ENCODE data around the gene RHOD. TPM values are rescaled to one million over a fixed set of nuclear protein-coding genes. Genes with fewer than 3 reads are reported as not detected.

RHOD gene
- total RNA-seq, 1 donor from 2014 or later, result 49.5 TPM

DNA sequence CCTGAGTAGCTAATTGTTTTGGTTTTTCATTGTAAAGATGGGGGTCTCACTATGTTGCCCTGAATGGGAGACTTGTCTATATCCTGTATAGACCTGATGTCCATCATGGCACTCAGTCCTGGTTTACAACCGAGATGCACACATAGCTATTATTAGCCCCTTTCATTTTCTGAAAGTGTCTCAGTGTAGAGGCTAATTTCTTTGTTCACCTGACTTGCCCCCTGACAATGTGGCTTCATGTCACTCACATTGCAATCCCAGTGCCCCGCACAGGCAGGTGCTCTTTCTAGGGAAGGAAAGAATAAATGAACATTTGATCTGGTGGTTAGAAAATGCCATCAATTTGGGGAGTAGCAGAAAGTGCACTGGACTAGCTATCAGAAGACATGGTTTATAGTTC is 49.3 kb downstream of the RHOD start:
- Histone ChIP-seq H3K27ac (replicated peaks) (no peak overlapping the region), H3K4me1 (peaks cover 10% of the 10 kb centered on the region), H3K4me3 (no peak overlapping the region), H3K36me3 (no peaks in the 10 kb centered on the region), H3K27me3 (ENCODE audit: low read depth) (no peaks in the 10 kb centered on the region), H3K9me3 (replicated peaks) (no peaks in the 10 kb centered on the region)
- no peak for DNase-seq
- intact Hi-C loops (cut with micrococcal nuclease), result no loop called here
- TF ChIP-seq CTCF (IDR thresholded peaks at IDR 0.05; ENCODE audit: borderline replicate concordance), result no peak

GRCh38 chr11:67111261-67111660 is 54.6 kb downstream of the RHOD start:
- Histone ChIP-seq H3K27me3 (ENCODE audit: low read depth) (no peaks in the 10 kb centered on the region), H3K4me3 (no peak overlapping the region), H3K9me3 (replicated peaks) (no peaks in the 10 kb centered on the region), H3K36me3 (no peaks in the 10 kb centered on the region), H3K27ac (replicated peaks) (no peak overlapping the region), H3K4me1 (peaks cover 14% of the 10 kb centered on the region)
- intact Hi-C loops (cut with micrococcal nuclease), result no loop called here
- DNase-seq, result no peak
- TF ChIP-seq CTCF (IDR thresholded peaks at IDR 0.05; ENCODE audit: borderline replicate concordance), result no peak

- Histone ChIP-seq H3K36me3 (no peaks in the 10 kb centered on the region), H3K4me3 (no peak overlapping the region)
These were observed 56.6 kb downstream of the RHOD start for GRCh38 chr11:67113231-67113721.

DNA sequence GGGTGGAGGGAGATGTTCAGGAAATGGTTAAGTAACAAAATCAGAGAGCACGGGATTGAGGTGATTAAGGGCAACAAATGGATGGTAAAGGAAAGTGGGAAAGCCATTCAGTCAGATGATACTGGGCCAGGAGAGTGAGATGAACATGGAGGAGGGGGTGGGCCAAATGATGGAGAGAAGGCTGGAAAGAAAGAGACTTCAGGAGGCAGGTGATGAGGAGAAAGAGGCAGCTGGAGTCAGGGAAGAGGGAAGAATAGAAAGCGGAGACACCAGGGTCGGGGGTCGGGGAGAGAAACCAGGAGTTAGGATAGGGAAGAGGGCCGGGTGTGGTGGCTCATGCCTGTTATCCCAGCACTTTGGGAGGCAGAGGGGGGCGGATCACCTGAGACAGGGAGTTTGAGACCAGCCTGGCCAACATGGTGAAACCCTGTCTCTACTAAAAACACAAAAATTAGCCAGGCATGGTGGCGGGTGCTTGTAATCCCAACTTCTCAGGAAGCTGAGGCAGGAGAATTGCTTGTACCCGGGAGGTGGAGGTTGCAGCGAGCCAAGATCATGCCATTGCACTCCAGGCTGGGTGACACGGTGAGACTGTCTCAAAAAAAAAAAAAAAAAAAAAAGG is 57.7 kb downstream of the RHOD start:
- Histone ChIP-seq H3K9me3 (replicated peaks) (no peaks in the 10 kb centered on the region), H3K4me3 (no peak overlapping the region), H3K27me3 (ENCODE audit: low read depth) (no peaks in the 10 kb centered on the region), H3K4me1 (peaks cover 20% of the 10 kb centered on the region), H3K36me3 (no peaks in the 10 kb centered on the region), H3K27ac (replicated peaks) (no peak overlapping the region)
- TF ChIP-seq CTCF (IDR thresholded peaks at IDR 0.05; ENCODE audit: borderline replicate concordance), result no peak
- no peak for DNase-seq
- intact Hi-C loops (cut with micrococcal nuclease), result no loop called here

More at GRCh38 chr11:67113231-67113721, 56.6 kb downstream of the RHOD start:
- Histone ChIP-seq H3K4me1 (peaks cover 18% of the 10 kb centered on the region), H3K27me3 (ENCODE audit: low read depth) (no peaks in the 10 kb centered on the region), H3K9me3 (replicated peaks) (no peaks in the 10 kb centered on the region), H3K27ac (replicated peaks) (no peak overlapping the region)
- no peak for DNase-seq
- intact Hi-C loops (cut with micrococcal nuclease), result no loop called here
- TF ChIP-seq CTCF (IDR thresholded peaks at IDR 0.05; ENCODE audit: borderline replicate concordance), result no peak

GRCh38 chr11:67116758-67117105 is 60.1 kb downstream of the RHOD start:
- intact Hi-C loops (cut with micrococcal nuclease), result no loop called here
- no peak overlapping the region for H3K27ac ChIP-seq (replicated peaks)
- no peaks in the 10 kb centered on the region for H3K9me3 ChIP-seq (replicated peaks)
- peaks cover 24% of the 10 kb centered on the region for H3K4me1 ChIP-seq
- no peak for TF ChIP-seq CTCF (IDR thresholded peaks at IDR 0.05; ENCODE audit: borderline replicate concordance)
- no peak for DNase-seq
- H3K4me3 ChIP-seq, result no peak overlapping the region
- H3K27me3 ChIP-seq (ENCODE audit: low read depth), result no peaks in the 10 kb centered on the region
- H3K36me3 ChIP-seq, result no peaks in the 10 kb centered on the region

Data from left ventricle myocardium inferior (tissue), 1 donor.